AG08395 (cell line): Measurements from ENCODE around the gene FLT3.
"Not testable (repeated sequence)": the region's sequence is repeated elsewhere in the genome, so short reads cannot be mapped to it uniquely, and the experiment has no call there.

Experiments used
- DNase-seq: peaks from one replicate; pipeline ENCODE4 v3.0.0; 2012; ENCODE audit warnings: mixed read lengths, low spot score

FLT3 gene

GRCh38 chr13:28099396-28100149 lies 803 bp downstream of the FLT3 start:
- no peak for DNase-seq

- no peak for DNase-seq
Measured at GRCh38 chr13:28097503-28097902, 2.9 kb downstream of the FLT3 start.

- DNase-seq, result no peak
Measured at GRCh38 chr13:28094306-28094705, 6.1 kb downstream of the FLT3 start.

GRCh38 chr13:28093881-28094280 lies 6.5 kb downstream of the FLT3 start:
- no peak for DNase-seq

- no peak for DNase-seq
Measured at GRCh38 chr13:28092431-28092830, 7.9 kb downstream of the FLT3 start.

- DNase-seq, result no peak
Measured at GRCh38 chr13:28089065-28089464, 11.3 kb downstream of the FLT3 start.

GRCh38 chr13:28077820-28078219 lies 22.6 kb downstream of the FLT3 start:
- not testable (repeated sequence) for DNase-seq

- DNase-seq, result no peak
Measured at GRCh38 chr13:28077231-28077630, 23.1 kb downstream of the FLT3 start.

- DNase-seq, result no peak
Measured at GRCh38 chr13:28071424-28071823, 29.0 kb downstream of the FLT3 start.

GRCh38 chr13:28067491-28067890 lies 32.9 kb downstream of the FLT3 start:
- DNase-seq, result no peak

- peak; percentile 13 for DNase-seq
Measured at GRCh38 chr13:28058866-28059613, 41.3 kb downstream of the FLT3 start.

GRCh38 chr13:28056970-28057712 lies 43.2 kb downstream of the FLT3 start:
- DNase-seq, result no peak

- no peak for DNase-seq
Measured at GRCh38 chr13:28056426-28056825, 44.0 kb downstream of the FLT3 start.

GRCh38 chr13:28055357-28055756 lies 45.0 kb downstream of the FLT3 start:
- no peak for DNase-seq

- no peak for DNase-seq
Measured at GRCh38 chr13:28052945-28053344, 47.4 kb downstream of the FLT3 start.

- DNase-seq, result no peak
Measured at GRCh38 chr13:28049880-28050875, 50.2 kb downstream of the FLT3 start.

- DNase-seq, result no peak
Measured at GRCh38 chr13:28049215-28049614, 51.2 kb downstream of the FLT3 start.

GRCh38 chr13:28048768-28049167 lies 51.6 kb downstream of the FLT3 start:
- no peak for DNase-seq

- DNase-seq, result peak; percentile 6
Measured at GRCh38 chr13:28047757-28048388, 52.5 kb downstream of the FLT3 start.

GRCh38 chr13:28046981-28047380 lies 53.4 kb downstream of the FLT3 start:
- peak; percentile 43 for DNase-seq

- DNase-seq, result peak; percentile 31
Measured at GRCh38 chr13:28045861-28046260, 54.5 kb downstream of the FLT3 start.
